SK-N-SH treated with all-trans-retinoic acid at 6 μM for 48 hours (cell line): Measurements from ENCODE around the gene FAM181B.
A peak's percentile ranks its signal among the peaks of the same experiment; 100 is the strongest.

Experiments
- ATAC-seq: fragments of 200-7000 bp; cut with Tn5 transposase; 3 replicates; pipeline ENCODE4 v1.9.1; 2020; ENCODE audit warnings: mild to moderate bottlenecking, moderate library complexity
- ARNTL ChIP-seq: fragments of 450-650 bp; formaldehyde crosslinking; IDR thresholded peaks from 2 replicates; pipeline ENCODE4 v1.5.0; 2020; ENCODE audit warnings: low read depth, mild to moderate bottlenecking, moderate library complexity, borderline replicate concordance
- BACH2 ChIP-seq: fragments of 250-450 bp; sonication (Bioruptor Pico); IDR thresholded peaks from 2 replicates; pipeline ENCODE4 v1.9.0; 2021; ENCODE audit warnings: mild to moderate bottlenecking, borderline replicate concordance
- CSDC2 ChIP-seq: fragments of 250-450 bp; sonication (Bioruptor Pico); IDR thresholded peaks from 2 replicates; pipeline ENCODE4 v1.5.0; 2020; ENCODE audit warnings: mild to moderate bottlenecking, moderate library complexity
- CSRNP3 ChIP-seq: fragments of 250-450 bp; sonication (Bioruptor Pico); IDR thresholded peaks from 2 replicates; pipeline ENCODE4 v1.5.1; 2021; ENCODE audit warnings: mild to moderate bottlenecking, moderate library complexity
- ESRRG ChIP-seq: fragments of 250-450 bp; sonication (Bioruptor Pico); IDR thresholded peaks from 2 replicates; pipeline ENCODE4 v1.6.1; 2021; ENCODE audit warnings: mild to moderate bottlenecking
- GLIS3 ChIP-seq: fragments of 250-450 bp; sonication (Bioruptor Pico); IDR thresholded peaks from 2 replicates; pipeline ENCODE4 v1.5.0; 2020; ENCODE audit warnings: mild to moderate bottlenecking, moderate library complexity
- ISL1 ChIP-seq: fragments of 250-450 bp; sonication (Bioruptor Pico); IDR thresholded peaks from 2 replicates; pipeline ENCODE4 v2.1.2; 2022; ENCODE audit warnings: mild to moderate bottlenecking, moderate library complexity
- PATZ1 ChIP-seq: fragments of 250-450 bp; sonication (Bioruptor Pico); IDR thresholded peaks from 2 replicates; pipeline ENCODE4 v1.8.0; 2020; ENCODE audit warnings: mild to moderate bottlenecking, moderate library complexity, borderline replicate concordance
- PPARA ChIP-seq: fragments of 250-450 bp; sonication (Bioruptor Pico); IDR thresholded peaks from 2 replicates; pipeline ENCODE4 v1.5.0; 2020; ENCODE audit warnings: mild to moderate bottlenecking, borderline replicate concordance
- RARB ChIP-seq: fragments of 250-450 bp; sonication (Bioruptor Pico); IDR thresholded peaks from 2 replicates; pipeline ENCODE4 v1.8.0; 2021; ENCODE audit warnings: mild to moderate bottlenecking, moderate library complexity
- SNAI2 ChIP-seq: fragments of 250-450 bp; sonication (Bioruptor Pico); IDR thresholded peaks from 2 replicates; pipeline ENCODE4 v1.5.0; 2020; ENCODE audit warnings: mild to moderate bottlenecking, moderate library complexity
- TOX ChIP-seq: fragments of 250-450 bp; sonication (Bioruptor Pico); IDR thresholded peaks from 2 replicates; pipeline ENCODE4 v1.8.0; 2021; ENCODE audit warnings: mild to moderate bottlenecking, moderate library complexity, borderline replicate concordance
- TSHZ2 ChIP-seq: fragments of 250-450 bp; sonication (Bioruptor Pico); IDR thresholded peaks from 2 replicates; pipeline ENCODE4 v1.5.0; 2020; ENCODE audit warnings: mild to moderate bottlenecking, moderate library complexity
- ZFP3 ChIP-seq: fragments of 250-450 bp; sonication (Bioruptor Pico); IDR thresholded peaks from 2 replicates; pipeline ENCODE4 v1.5.0; 2020; ENCODE audit warnings: mild to moderate bottlenecking, moderate library complexity
- ZFP30 ChIP-seq: fragments of 450-650 bp; formaldehyde crosslinking; IDR thresholded peaks from 2 replicates; pipeline ENCODE4 v1.5.0; 2022; ENCODE audit warnings: mild to moderate bottlenecking, moderate library complexity
- ZNF565 ChIP-seq: fragments of 450-650 bp; formaldehyde crosslinking; conservative IDR thresholded peaks from 2 replicates; pipeline ENCODE4 v1.5.0; 2020; ENCODE audit warnings: low read depth, mild to moderate bottlenecking, moderate library complexity
- ZNF70 ChIP-seq: fragments of 450-650 bp; formaldehyde crosslinking; IDR thresholded peaks from 2 replicates; pipeline ENCODE4 v1.5.0; 2020; ENCODE audit warnings: mild to moderate bottlenecking, moderate library complexity
- ZNF8 ChIP-seq: fragments of 450-650 bp; formaldehyde crosslinking; IDR thresholded peaks from 2 replicates; pipeline ENCODE4 v1.5.0; 2020; ENCODE audit warnings: mild to moderate bottlenecking, moderate library complexity

The FAM181B gene

GRCh38 chr11:82778776-82779175 lies 45.1 kb upstream of the FAM181B start (continued):
- TF ChIP-seq TSHZ2 (no peak), CSRNP3 (no peak), GLIS3 (no peak), TOX (CRISPR knock-in tag) (no peak), ZNF565 (CRISPR knock-in tag) (no peak), ESRRG (CRISPR knock-in tag) (no peak), ARNTL (CRISPR knock-in tag) (no peak), ISL1 (CRISPR knock-in tag) (no peak)

GRCh38 chr11:82776377-82776776 lies 42.7 kb upstream of the FAM181B start:
- ATAC-seq: no peak
- TF ChIP-seq ZFP30 (CRISPR knock-in tag) (no peak), TSHZ2 (no peak), CSRNP3 (no peak), CSDC2 (CRISPR knock-in tag) (no peak), BACH2 (CRISPR knock-in tag) (no peak)
- TF ChIP-seq, all 23 proteins: peak for 0

- TF ChIP-seq PPARA (CRISPR knock-in tag): no peak
- no peak for TF ChIP-seq TSHZ2
- TF ChIP-seq ARNTL (CRISPR knock-in tag): no peak
- ATAC-seq: peak; percentile 100
Observed at GRCh38 chr11:82775736-82776346, 42.2 kb upstream of the FAM181B start.

GRCh38 chr11:82775218-82775617 lies 41.6 kb upstream of the FAM181B start:
- no peak for ATAC-seq
- no peak for TF ChIP-seq ISL1 (CRISPR knock-in tag)
- TF ChIP-seq BACH2 (CRISPR knock-in tag): no peak
- TF ChIP-seq ZNF70: no peak
- no peak for TF ChIP-seq ZNF8
- no peak for TF ChIP-seq PATZ1 (CRISPR knock-in tag)
- TF ChIP-seq CSRNP3: no peak
- TF ChIP-seq SNAI2: no peak
- no peak for TF ChIP-seq TOX (CRISPR knock-in tag)
- TF ChIP-seq ZNF565 (CRISPR knock-in tag): no peak
- no peak for TF ChIP-seq ZFP3
- TF ChIP-seq RARB: no peak
